A549 (cell line): ENCODE data around the gene RBM14.

Experiments
- EP300 ChIP-seq, 2 experiments: fragments of >200 bp; sonication (Bioruptor Twin); formaldehyde crosslinking; IDR thresholded peaks; 2 replicates in 1 of 2; 3 replicates in 1 of 2; pipeline ENCODE4 v1.6.1; 2016 to 2017
- MAFK ChIP-seq: fragments of 450-650 bp; IDR thresholded peaks from 2 replicates; pipeline ENCODE4 v1.6.1; 2014; ENCODE audit not compliant: partially characterized antibody
- RCOR1 ChIP-seq: fragments of 150-350 bp; IDR thresholded peaks from 2 replicates; pipeline ENCODE4 v1.6.1; 2014; ENCODE audit warnings: antibody characterized with exemption, low read length, low read depth
- RFX5 ChIP-seq: fragments of 450-650 bp; IDR thresholded peaks from 2 replicates; pipeline ENCODE4 v1.7.1; 2014; ENCODE audit warnings: antibody characterized with exemption, mild to moderate bottlenecking, moderate library complexity
- TF ChIP-seq, protein P1 (sequence below): fragments of >200 bp; sonication (Bioruptor Twin); formaldehyde crosslinking; IDR thresholded peaks from 3 replicates; pipeline ENCODE4 v1.5.1; 2016

DNA sequence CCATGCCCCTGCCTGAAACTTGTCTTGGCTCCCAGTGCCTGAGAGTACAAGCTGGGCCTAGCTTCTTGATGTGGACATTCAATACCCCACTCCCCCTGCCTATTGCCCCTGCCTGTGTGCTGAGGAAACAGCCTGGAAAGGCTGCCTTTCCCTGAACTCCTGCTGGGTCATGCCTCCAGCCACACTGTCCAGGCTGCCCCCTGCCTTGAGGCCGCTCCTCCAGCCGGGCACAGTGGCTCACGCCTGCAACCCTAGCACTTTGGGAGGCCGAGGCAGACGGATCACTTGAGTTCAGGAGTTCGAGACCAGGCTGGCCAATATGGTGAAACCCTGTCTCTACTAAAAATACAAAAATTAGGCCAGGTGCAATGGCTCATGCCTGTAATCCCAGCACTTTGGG lies 13.4 kb upstream of the RBM14 start:
- TF ChIP-seq RFX5 = no peak
- TF ChIP-seq, protein P1, sequence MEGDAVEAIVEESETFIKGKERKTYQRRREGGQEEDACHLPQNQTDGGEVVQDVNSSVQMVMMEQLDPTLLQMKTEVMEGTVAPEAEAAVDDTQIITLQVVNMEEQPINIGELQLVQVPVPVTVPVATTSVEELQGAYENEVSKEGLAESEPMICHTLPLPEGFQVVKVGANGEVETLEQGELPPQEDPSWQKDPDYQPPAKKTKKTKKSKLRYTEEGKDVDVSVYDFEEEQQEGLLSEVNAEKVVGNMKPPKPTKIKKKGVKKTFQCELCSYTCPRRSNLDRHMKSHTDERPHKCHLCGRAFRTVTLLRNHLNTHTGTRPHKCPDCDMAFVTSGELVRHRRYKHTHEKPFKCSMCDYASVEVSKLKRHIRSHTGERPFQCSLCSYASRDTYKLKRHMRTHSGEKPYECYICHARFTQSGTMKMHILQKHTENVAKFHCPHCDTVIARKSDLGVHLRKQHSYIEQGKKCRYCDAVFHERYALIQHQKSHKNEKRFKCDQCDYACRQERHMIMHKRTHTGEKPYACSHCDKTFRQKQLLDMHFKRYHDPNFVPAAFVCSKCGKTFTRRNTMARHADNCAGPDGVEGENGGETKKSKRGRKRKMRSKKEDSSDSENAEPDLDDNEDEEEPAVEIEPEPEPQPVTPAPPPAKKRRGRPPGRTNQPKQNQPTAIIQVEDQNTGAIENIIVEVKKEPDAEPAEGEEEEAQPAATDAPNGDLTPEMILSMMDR = no peak
- no peak for TF ChIP-seq MAFK
- no peak for TF ChIP-seq RCOR1
- TF ChIP-seq EP300 (IDR thresholded peaks at IDR 0.05) = no peak
